Astrocyte of the spinal cord (primary cell): Measurements from ENCODE around the gene SLMAP.

Experiments
- DNase-seq: peaks from one replicate; pipeline ENCODE4 v3.0.0; 2011; ENCODE audit warnings: low read depth, low spot score
- H3K4me3 ChIP-seq: 2 replicates; pipeline ENCODE4 v1.5.1; 2011; ENCODE audit warnings: low read depth, mild to moderate bottlenecking, low read length, moderate library complexity
- CTCF ChIP-seq: IDR thresholded peaks from 2 replicates; pipeline ENCODE4 v1.5.1; 2012; ENCODE audit warnings: low read depth, mild to moderate bottlenecking, low read length, inconsistent platforms
- in situ Hi-C: cut with HindIII; loops from 2 replicates; pipeline ENCODE4 v1.10.0; 2017; ENCODE audit warnings: low sequenced_read_pairs

Gene SLMAP

DNA sequence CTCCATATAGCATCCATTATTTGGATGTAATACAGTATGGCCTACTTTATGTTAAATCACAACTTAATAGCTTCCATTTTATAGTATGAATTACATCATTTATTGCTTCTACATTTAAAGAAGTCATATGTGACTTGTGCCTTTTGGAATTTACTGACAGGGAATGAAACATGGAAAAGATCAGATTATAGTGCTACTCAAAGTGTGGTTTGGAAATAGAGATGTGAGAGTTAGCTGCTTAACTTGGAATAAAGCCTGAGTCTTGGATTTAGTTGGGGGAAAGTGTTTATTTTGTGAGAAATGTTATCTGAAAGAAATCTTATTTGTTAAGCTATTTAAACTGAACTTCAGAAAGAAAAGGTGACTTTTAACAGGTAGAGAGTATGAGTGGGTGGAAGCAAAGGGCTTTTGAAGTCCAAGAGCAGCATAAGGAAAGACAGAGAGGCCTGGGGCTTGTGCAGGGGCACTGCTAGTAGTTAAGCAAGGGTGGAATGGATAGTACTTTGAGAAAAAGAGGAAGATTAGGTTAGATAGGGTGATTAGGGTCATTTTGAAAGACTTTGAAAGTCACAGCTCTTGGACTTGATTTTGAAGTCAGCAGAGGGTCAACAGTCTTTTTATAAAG, 60.5 kb downstream of the SLMAP start:
- no peak for DNase-seq
- in situ Hi-C loops = no loop called here
- TF ChIP-seq CTCF = no peak
- no peak overlapping the region for H3K4me3 ChIP-seq

- DNase-seq = no peak
- H3K4me3 ChIP-seq = no peak overlapping the region
- in situ Hi-C loops = no loop called here
- no peak for TF ChIP-seq CTCF
These were observed 62.7 kb downstream of the SLMAP start for GRCh38 chr3:57818772-57819171.

- no peak for DNase-seq
- H3K4me3 ChIP-seq = no peak overlapping the region
- in situ Hi-C loops = no loop called here
- no peak for TF ChIP-seq CTCF
These were observed 64.4 kb downstream of the SLMAP start for GRCh38 chr3:57820479-57820878.

DNA sequence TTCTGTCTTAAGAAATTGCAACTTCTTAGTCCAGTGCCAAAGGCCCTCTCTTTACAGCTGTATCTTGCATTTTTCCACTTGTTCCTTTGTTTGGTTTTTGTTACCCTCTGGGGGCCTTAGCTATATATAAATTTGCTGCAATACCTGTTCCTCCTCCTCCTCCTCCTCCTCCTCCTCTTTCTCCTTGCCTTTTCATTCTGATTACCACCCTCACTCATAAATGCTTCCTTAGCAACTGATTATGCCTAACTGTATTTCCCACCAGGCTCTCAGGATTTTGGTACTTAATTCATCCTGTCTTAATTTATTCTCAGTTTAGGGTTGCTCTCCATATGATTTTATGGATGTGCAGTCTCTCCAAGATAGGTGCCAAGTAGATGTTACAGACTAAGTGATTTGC, 65.7 kb downstream of the SLMAP start:
- H3K4me3 ChIP-seq = no peak overlapping the region
- in situ Hi-C loops = no loop called here
- TF ChIP-seq CTCF = no peak
- no peak for DNase-seq

- in situ Hi-C loops = no loop called here
- no peak for DNase-seq
- no peak overlapping the region for H3K4me3 ChIP-seq
- no peak for TF ChIP-seq CTCF
These were observed 66.6 kb downstream of the SLMAP start for GRCh38 chr3:57822686-57823085.

DNA sequence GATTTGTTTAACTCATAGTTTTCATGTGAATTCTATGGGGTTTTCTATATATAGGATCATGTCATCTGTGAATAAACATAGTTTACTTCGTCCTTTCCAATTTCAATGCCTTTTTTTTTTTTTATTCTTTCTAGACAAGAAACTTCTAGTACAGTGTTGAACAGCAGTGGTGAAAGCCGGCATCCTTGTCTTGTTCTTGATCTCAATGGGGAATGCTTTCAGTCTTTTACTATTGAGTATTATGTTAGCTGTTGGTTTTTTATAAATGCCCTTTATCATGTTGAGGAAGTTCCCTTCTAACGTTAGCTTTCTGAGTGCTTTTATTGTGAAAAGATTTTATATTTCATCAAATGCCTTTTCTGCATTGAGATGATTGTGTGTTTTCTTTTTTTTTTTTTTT, 69.0 kb downstream of the SLMAP start:
- in situ Hi-C loops = no loop called here
- DNase-seq = no peak

More for the DNA sequence above, 69.0 kb downstream of the SLMAP start:
- TF ChIP-seq CTCF = no peak
- no peak overlapping the region for H3K4me3 ChIP-seq
